IMR-90 (cell line): ENCODE measurements around the gene NUDT12.

ENCODE experiments used
- BHLHE40 ChIP-seq: fragments of 150-350 bp; IDR thresholded peaks from 2 replicates; pipeline ENCODE4 v1.6.1; 2016; ENCODE audit warnings: mild to moderate bottlenecking, low read depth, low read length
- CEBPB ChIP-seq: IDR thresholded peaks from 2 replicates; pipeline ENCODE4 v1.6.1; 2012; ENCODE audit warnings: low read depth, low read length, improper control_type of control experiment
- CTCF ChIP-seq: conservative IDR thresholded peaks from 2 replicates; pipeline ENCODE4 v1.5.1; 2012; ENCODE audit warnings: mild to moderate bottlenecking, low read depth, low read length, improper control_type of control experiment
- FOS ChIP-seq: fragments of 150-350 bp; IDR thresholded peaks from 2 replicates; pipeline ENCODE4 v1.6.1; 2016; ENCODE audit warnings: low read depth, low read length
- MAFK ChIP-seq: IDR thresholded peaks from 2 replicates; pipeline ENCODE4 v1.6.1; 2012; ENCODE audit warnings: low read depth, low read length, improper control_type of control experiment
- MAZ ChIP-seq: IDR thresholded peaks from 2 replicates; pipeline ENCODE4 v1.6.1; 2012; ENCODE audit warnings: low read depth, mild to moderate bottlenecking, low read length, improper control_type of control experiment, moderate library complexity, borderline replicate concordance
- MXI1 ChIP-seq: IDR thresholded peaks from 2 replicates; pipeline ENCODE4 v1.6.1; 2012; ENCODE audit warnings: low read depth, mild to moderate bottlenecking, low read length, moderate library complexity, borderline replicate concordance
- NFE2L2 ChIP-seq: fragments of 150-350 bp; IDR thresholded peaks from 2 replicates; pipeline ENCODE4 v1.6.1; 2016; ENCODE audit warnings: low read depth, mild to moderate bottlenecking, low read length
- POLR2A ChIP-seq: IDR thresholded peaks from 2 replicates; pipeline ENCODE4 v1.6.1; 2012; ENCODE audit warnings: mild to moderate bottlenecking, low read depth, low read length
- RAD21 ChIP-seq: IDR thresholded peaks from 2 replicates; pipeline ENCODE4 v1.6.1; 2012; ENCODE audit warnings: low read length, improper control_type of control experiment
- RCOR1 ChIP-seq: IDR thresholded peaks from 2 replicates; pipeline ENCODE4 v1.6.1; 2012; ENCODE audit warnings: mild to moderate bottlenecking, low read length, improper control_type of control experiment; ENCODE audit not compliant: insufficient replicate concordance
- SMC3 ChIP-seq: fragments of 150-350 bp; IDR thresholded peaks from 2 replicates; pipeline ENCODE4 v1.6.1; 2016; ENCODE audit warnings: low read depth, mild to moderate bottlenecking, antibody characterized with exemption, low read length, moderate library complexity
- USF2 ChIP-seq: fragments of 150-350 bp; IDR thresholded peaks from 2 replicates; pipeline ENCODE4 v1.6.1; 2017; ENCODE audit warnings: mild to moderate bottlenecking, antibody characterized with exemption, low read length, low read depth
- TF ChIP-seq, protein P1 (sequence below): fragments of 150-350 bp; IDR thresholded peaks from 2 replicates; pipeline ENCODE4 v1.6.1; 2016; ENCODE audit warnings: low read depth, mild to moderate bottlenecking, low read length, moderate library complexity, borderline replicate concordance

- TF ChIP-seq CTCF (no peak), RCOR1 (no peak), MXI1 (no peak), BHLHE40 (no peak), USF2 (no peak), CEBPB (no peak), MAFK (no peak), POLR2A (no peak), MAZ (no peak), RAD21 (no peak), NFE2L2 (no peak), SMC3 (no peak), FOS (no peak)
- TF ChIP-seq, protein P1, sequence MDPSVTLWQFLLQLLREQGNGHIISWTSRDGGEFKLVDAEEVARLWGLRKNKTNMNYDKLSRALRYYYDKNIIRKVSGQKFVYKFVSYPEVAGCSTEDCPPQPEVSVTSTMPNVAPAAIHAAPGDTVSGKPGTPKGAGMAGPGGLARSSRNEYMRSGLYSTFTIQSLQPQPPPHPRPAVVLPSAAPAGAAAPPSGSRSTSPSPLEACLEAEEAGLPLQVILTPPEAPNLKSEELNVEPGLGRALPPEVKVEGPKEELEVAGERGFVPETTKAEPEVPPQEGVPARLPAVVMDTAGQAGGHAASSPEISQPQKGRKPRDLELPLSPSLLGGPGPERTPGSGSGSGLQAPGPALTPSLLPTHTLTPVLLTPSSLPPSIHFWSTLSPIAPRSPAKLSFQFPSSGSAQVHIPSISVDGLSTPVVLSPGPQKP = no peak
Measured at GRCh38 chr5:103532086-103532734, 30.4 kb downstream of the NUDT12 start.
